HepG2 (cell line): ENCODE data around the gene LITAF. TPM values are rescaled to one million over a fixed set of nuclear protein-coding genes. Genes with fewer than 3 reads are reported as not detected.

ENCODE experiments used
- ARID4A ChIP-seq: sonication (generic); formaldehyde crosslinking; IDR thresholded peaks from 2 replicates; pipeline ENCODE4 v1.5.0; 2020; ENCODE audit warnings: mild to moderate bottlenecking, missing genetic modification reagents, borderline replicate concordance
- IKZF1 ChIP-seq: fragments of 450-650 bp; IDR thresholded peaks from 2 replicates; pipeline ENCODE4 v1.7.1; 2016
- MEIS2 ChIP-seq: sonication (generic); formaldehyde crosslinking; IDR thresholded peaks from 2 replicates; pipeline ENCODE4 v1.9.0; 2021; ENCODE audit warnings: mild to moderate bottlenecking, missing genetic modification reagents
- PHB2 ChIP-seq: fragments of 450-650 bp; IDR thresholded peaks from 2 replicates; pipeline ENCODE4 v1.6.1; 2018; ENCODE audit not compliant: partially characterized antibody
- PHF8 ChIP-seq: sonication (generic); formaldehyde crosslinking; IDR thresholded peaks from 2 replicates; pipeline ENCODE4 v1.5.0; 2020; ENCODE audit warnings: missing genetic modification reagents
- RXRA ChIP-seq: sonication (generic); formaldehyde crosslinking; IDR thresholded peaks from 2 replicates; pipeline ENCODE4 v1.5.1; 2020; ENCODE audit warnings: missing genetic modification reagents
- TBX2 ChIP-seq: sonication (generic); formaldehyde crosslinking; IDR thresholded peaks from 2 replicates; pipeline ENCODE4 v1.5.0; 2020; ENCODE audit warnings: missing genetic modification reagents, mild to moderate bottlenecking, borderline replicate concordance
- ZBED4 ChIP-seq: sonication (generic); formaldehyde crosslinking; IDR thresholded peaks from 2 replicates; pipeline ENCODE4 v1.4.0; 2020; ENCODE audit warnings: missing genetic modification reagents, borderline replicate concordance
- ZFY ChIP-seq: sonication (generic); formaldehyde crosslinking; IDR thresholded peaks from 2 replicates; pipeline ENCODE4 v1.4.0; 2020; ENCODE audit warnings: missing genetic modification reagents
- ZNF138 ChIP-seq: sonication (generic); formaldehyde crosslinking; IDR thresholded peaks from 2 replicates; pipeline ENCODE4 v1.5.0; 2020; ENCODE audit warnings: mild to moderate bottlenecking, low read depth, missing genetic modification reagents
- ZNF281 ChIP-seq: sonication (generic); formaldehyde crosslinking; IDR thresholded peaks from 2 replicates; pipeline ENCODE4 v1.4.0; 2020; ENCODE audit warnings: missing genetic modification reagents, borderline replicate concordance
- ZNF317 ChIP-seq: sonication (generic); formaldehyde crosslinking; IDR thresholded peaks from 2 replicates; pipeline ENCODE4 v1.5.0; 2020; ENCODE audit warnings: mild to moderate bottlenecking, missing genetic modification reagents
- ZNF513 ChIP-seq: sonication (generic); formaldehyde crosslinking; conservative IDR thresholded peaks from 2 replicates; pipeline ENCODE4 v1.5.0; 2020; ENCODE audit warnings: missing genetic modification reagents
- ZNF558 ChIP-seq: sonication (generic); formaldehyde crosslinking; IDR thresholded peaks from 2 replicates; pipeline ENCODE4 v1.9.0; 2022; ENCODE audit warnings: mild to moderate bottlenecking, missing genetic modification reagents, borderline replicate concordance
- polyA plus RNA-seq, 8 experiments: library from polyadenylated mRNA; depleted of rRNA in 3 of 8; stranded (reverse) in 7 of 8; unstranded in 1 of 8; fragments of >200 nt; fragmentation: Illumina TruSeq in 4 of 8; extraction: Trizol in 4 of 8; gene quantifications; 2 replicates each; pipeline versions ENCODE4 v1.2.1 to v1.2.3, GENCODE V29; 2011 to 2016; ENCODE audit warnings: low read depth in 4 of 8, missing spikeins in 1 of 8, mixed read lengths in 1 of 8; ENCODE audit not compliant: insufficient read depth in 1 of 8
- total RNA-seq, 5 experiments: library from RNA; depleted of rRNA; stranded (reverse); fragments of >200 nt; fragmentation: Illumina TruSeq; extraction: Trizol; gene quantifications; 2 replicates each; pipeline ENCODE4 v1.2.3, GENCODE V29; 2016; ENCODE audit warnings: low read depth in 1 of 5

Gene LITAF
- total and polyA plus RNA-seq, 2 of the 13 experiments (the other 11 are each of a cell fraction or from before 2014, with no cell fraction given) = 80.1 to 141 TPM

- TF ChIP-seq ZBED4 (CRISPR knock-in tag) (no peak), IKZF1 (no peak), ARID4A (CRISPR knock-in tag) (peak; percentile 27; the same call in 1 of the 2 replicates), TBX2 (CRISPR knock-in tag) (peak; percentile 18; the same call in 1 of the 2 replicates), ZNF281 (CRISPR knock-in tag) (0 out of 2 replicates have a peak, but pooled peaks have one; percentile 9), ZNF138 (CRISPR knock-in tag) (no peak), ZNF558 (CRISPR knock-in tag) (0 out of 2 replicates have a peak, but pooled peaks have one; percentile 15), ZNF513 (CRISPR knock-in tag) (no peak), PHF8 (CRISPR knock-in tag) (no peak), ZFY (CRISPR knock-in tag) (0 out of 2 replicates have a peak, but pooled peaks have one; percentile 26), PHB2 (no peak), MEIS2 (CRISPR knock-in tag) (no peak), ZNF317 (no peak), RXRA (CRISPR knock-in tag) (no peak)
Measured at GRCh38 chr16:11621920-11622651, 35.4 kb upstream of the LITAF start (continued).
